Spleen (tissue), 11 donors: ENCODE measurements around the gene PADI4. TPM values are rescaled to one million over a fixed set of nuclear protein-coding genes. Genes with fewer than 3 reads are reported as not detected.

Source experiments
- DNase-seq: peaks from one replicate; pipeline ENCODE4 v3.0.0-alpha.2; 2020
- H3K27ac ChIP-seq, 8 donors: fragments of 200-600 bp; sonication (generic) in 7 of 8; 1 replicate in 4 of 8; 2 replicates in 4 of 8; pipeline versions ENCODE4 v1.5.0 to v1.8.0; 2016 to 2021; ENCODE audit warnings: inconsistent platforms in 4 of 8, mild to moderate bottlenecking in 4 of 8, moderate library complexity in 1 of 8
- H3K27me3 ChIP-seq, 7 donors: fragments of 200-600 bp; sonication (generic) in 6 of 7; replicated peaks in 1 of 7; 1 replicate in 4 of 7; 2 replicates in 3 of 7; pipeline versions ENCODE4 v1.5.0 to v1.8.0; 2016 to 2021; ENCODE audit warnings: inconsistent platforms in 3 of 7, mild to moderate bottlenecking in 1 of 7
- H3K36me3 ChIP-seq, 6 donors: fragments of 200-600 bp; sonication (generic) in 5 of 6; 1 replicate in 4 of 6; 2 replicates in 2 of 6; pipeline versions ENCODE4 v1.5.0 to v1.8.0; 2016 to 2021; ENCODE audit warnings: inconsistent platforms in 2 of 6
- H3K4me1 ChIP-seq, 6 donors: fragments of 200-600 bp; sonication (generic) in 5 of 6; 1 replicate in 3 of 6; 2 replicates in 3 of 6; pipeline versions ENCODE4 v1.5.0 to v1.8.0; 2016 to 2021; ENCODE audit warnings: inconsistent platforms in 3 of 6
- H3K4me3 ChIP-seq, 8 donors: fragments of 200-600 bp; sonication (generic) in 7 of 8; 1 replicate in 4 of 8; 2 replicates in 4 of 8; pipeline versions ENCODE4 v1.5.0 to v1.8.0; 2016 to 2021; ENCODE audit warnings: inconsistent platforms in 4 of 8, mild to moderate bottlenecking in 4 of 8, moderate library complexity in 2 of 8
- H3K9me3 ChIP-seq, 8 donors: fragments of 200-600 bp; sonication (generic) in 7 of 8; 1 replicate in 4 of 8; 2 replicates in 4 of 8; pipeline versions ENCODE4 v1.5.0 to v1.8.0; 2016 to 2021; ENCODE audit warnings: inconsistent platforms in 4 of 8
- POLR2A ChIP-seq, 3 donors: fragments of 450-650 bp; IDR thresholded peaks; one replicate each; pipeline ENCODE4 v1.5.1; 2017; ENCODE audit warnings: antibody characterized with exemption in 3 of 3, mild to moderate bottlenecking in 1 of 3
- POLR2AphosphoS5 ChIP-seq, 3 donors: sonication (generic); formaldehyde crosslinking; IDR thresholded peaks; one replicate each; pipeline ENCODE4 v1.5.1; 2017; ENCODE audit warnings: antibody characterized with exemption in 3 of 3
- WGBS, 5 donors: extraction: QIAGEN DNeasy Blood & Tissue Kit in 3 of 5; methylation state at CpG; one replicate each; pipeline versions ENCODE4 v1.1.5 to v1.1.7; 2013 to 2018; 5-methylcytosine and 5-hydroxymethylcytosine counted together
- intact Hi-C: fragments of 100-400 bp; cut with DNase I; formaldehyde crosslinking; loops from one replicate; pipeline ENCODE4 v1.15.0; 2023; ENCODE audit warnings: low total_unique reads
- polyA plus RNA-seq, 3 donors: library from polyadenylated mRNA; stranded (reverse); fragments of 200-250 nt; gene quantifications; one replicate each; pipeline ENCODE4 v1.2.1, GENCODE V29; 2013
- total RNA-seq, 7 donors: library from RNA; depleted of rRNA in 3 of 7; stranded (reverse); fragments of >200 nt in 3 of 7; fragmentation: NEBNext Ultra II Directional in 4 of 7; extraction: Animal tissue kit (Norgen Biotek cat#: 25700) in 4 of 7; gene quantifications; one replicate each; pipeline versions ENCODE4 v1.1.0 to v1.2.1, GENCODE V29; 2016 to 2021
- TF ChIP-seq, protein P1 (sequence below), 11 experiments: fragments of 200-600 bp in 7 of 11; fragments of 450-650 bp in 4 of 11; sonication (generic) in 4 of 11; IDR thresholded peaks in 8 of 11; conservative IDR thresholded peaks in 3 of 11; 1 replicate in 7 of 11; 2 replicates in 4 of 11; pipeline versions ENCODE4 v1.4.0 to v1.8.0; 2016 to 2021; ENCODE audit warnings: antibody characterized with exemption in 11 of 11, inconsistent platforms in 4 of 11, mild to moderate bottlenecking in 1 of 11
- donor health status: healthy with polysubstance abuse.
- donor health status: DM: no; HTN: no; CAD: no; lungs with moderate emphysema.
- donor health status: DM: no; HTN: no; CAD: no.
- donor health status: Bipolar disorder and iron deficiency.
- donor health status: healthy.
- donor health status: DM: no; HTN: no; CAD: no.
- donor health status: DM: yes; HTN: yes; CAD: no.

The PADI4 gene
- total and polyA plus RNA-seq, 10 donors: 5.1 to 122 (median 19.8) TPM

GRCh38 chr1:17371896-17372295 lies 63.9 kb downstream of the PADI4 start, which contains the start of gene PADI6:
TSS of gene PADI6 (plus strand) at chr1:17372196. CDS start at chr1:17372246, 50 bp downstream.
- TF ChIP-seq, protein P1, sequence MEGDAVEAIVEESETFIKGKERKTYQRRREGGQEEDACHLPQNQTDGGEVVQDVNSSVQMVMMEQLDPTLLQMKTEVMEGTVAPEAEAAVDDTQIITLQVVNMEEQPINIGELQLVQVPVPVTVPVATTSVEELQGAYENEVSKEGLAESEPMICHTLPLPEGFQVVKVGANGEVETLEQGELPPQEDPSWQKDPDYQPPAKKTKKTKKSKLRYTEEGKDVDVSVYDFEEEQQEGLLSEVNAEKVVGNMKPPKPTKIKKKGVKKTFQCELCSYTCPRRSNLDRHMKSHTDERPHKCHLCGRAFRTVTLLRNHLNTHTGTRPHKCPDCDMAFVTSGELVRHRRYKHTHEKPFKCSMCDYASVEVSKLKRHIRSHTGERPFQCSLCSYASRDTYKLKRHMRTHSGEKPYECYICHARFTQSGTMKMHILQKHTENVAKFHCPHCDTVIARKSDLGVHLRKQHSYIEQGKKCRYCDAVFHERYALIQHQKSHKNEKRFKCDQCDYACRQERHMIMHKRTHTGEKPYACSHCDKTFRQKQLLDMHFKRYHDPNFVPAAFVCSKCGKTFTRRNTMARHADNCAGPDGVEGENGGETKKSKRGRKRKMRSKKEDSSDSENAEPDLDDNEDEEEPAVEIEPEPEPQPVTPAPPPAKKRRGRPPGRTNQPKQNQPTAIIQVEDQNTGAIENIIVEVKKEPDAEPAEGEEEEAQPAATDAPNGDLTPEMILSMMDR (IDR thresholded peaks at IDR 0.05 in 8 of 11, conservative IDR thresholded peaks at IDR 0.05 in 3 of 11): no peak
- no peak for TF ChIP-seq POLR2AphosphoS5 (IDR thresholded peaks at IDR 0.05)
- no peak for TF ChIP-seq POLR2A (IDR thresholded peaks at IDR 0.05)
- no peaks in the 10 kb centered on the region for H3K9me3 ChIP-seq
- H3K4me3 ChIP-seq: no peak within 1 kb of the TSS
- H3K4me1 ChIP-seq: no peaks in the 10 kb centered on the region
- no peak within 1 kb of the TSS for H3K27ac ChIP-seq
- intact Hi-C loops: no loop called here
- no peaks in the 10 kb centered on the region for H3K36me3 ChIP-seq
- DNase-seq: no peak
- 55 to 85% (median 72%) methylated on average over 4 to 7 of the region's 7 CpGs for WGBS, 5 donors
- H3K27me3 ChIP-seq: peaks cover 0 to 24% (median 0%) of the 10 kb centered on the region in 7 donors

DNA sequence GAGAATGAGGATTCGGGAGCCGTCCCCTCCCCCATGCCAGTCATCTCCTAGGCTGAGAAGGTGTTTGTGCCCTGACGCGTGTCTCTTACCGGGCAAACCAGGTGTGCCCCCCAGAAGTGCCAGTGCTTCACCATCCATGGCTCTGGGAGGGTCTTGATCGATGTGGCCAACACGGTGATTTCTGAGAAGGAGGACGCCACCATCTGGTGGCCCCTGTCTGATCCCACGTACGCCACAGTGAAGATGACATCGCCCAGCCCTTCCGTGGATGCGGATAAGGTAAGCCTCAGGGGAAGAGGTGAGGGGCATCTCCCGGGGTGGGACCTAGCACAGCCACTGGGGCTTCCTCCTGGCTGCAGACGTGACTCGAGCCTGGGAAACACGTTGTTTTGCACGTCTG lies 65.0 kb downstream of the PADI4 start:
- Histone ChIP-seq H3K27me3 (peaks cover 0 to 31% (median 0%) of the 10 kb centered on the region in 7 donors), H3K9me3 (no peaks in the 10 kb centered on the region), H3K4me3 (no peak overlapping the region), H3K27ac (no peak overlapping the region), H3K4me1 (no peaks in the 10 kb centered on the region), H3K36me3 (no peaks in the 10 kb centered on the region)
- intact Hi-C loops: no loop called here
- DNase-seq: no peak
- 79 to 82% (median 81%) methylated on average over 18 of the region's 18 CpGs for WGBS, 5 donors
- TF ChIP-seq POLR2A (IDR thresholded peaks at IDR 0.05) (no peak), POLR2AphosphoS5 (IDR thresholded peaks at IDR 0.05) (no peak)
- TF ChIP-seq, protein P1 (IDR thresholded peaks at IDR 0.05 in 8 of 11, conservative IDR thresholded peaks at IDR 0.05 in 3 of 11): no peak

DNA sequence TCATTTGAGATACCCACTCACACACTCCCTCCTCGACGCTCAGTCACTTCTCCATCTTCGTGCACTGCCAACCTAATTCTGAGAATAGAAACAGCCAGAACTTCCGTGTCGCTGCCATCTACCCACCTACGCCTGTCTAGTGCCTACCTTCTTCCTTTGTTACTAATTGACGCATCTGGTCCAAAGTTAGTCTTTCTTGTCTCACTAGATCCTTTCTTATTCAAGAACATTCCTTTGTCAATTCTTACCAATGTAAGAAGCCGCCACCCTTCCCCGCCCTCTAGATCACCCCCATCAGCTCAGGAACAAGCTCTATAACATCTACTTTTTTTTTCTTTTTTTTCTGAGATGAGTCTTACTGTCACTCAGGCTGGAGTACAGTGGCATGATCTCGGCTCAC lies 67.7 kb downstream of the PADI4 start:
- Histone ChIP-seq H3K27ac (no peak overlapping the region), H3K27me3 (peaks cover 0 to 44% (median 0%) of the 10 kb centered on the region in 7 donors), H3K4me1 (no peaks in the 10 kb centered on the region), H3K4me3 (no peak overlapping the region), H3K9me3 (no peaks in the 10 kb centered on the region), H3K36me3 (no peaks in the 10 kb centered on the region)
- 87 to 96% (median 90%) methylated on average over 10 of the region's 10 CpGs for WGBS, 5 donors
- no peak for TF ChIP-seq POLR2AphosphoS5 (IDR thresholded peaks at IDR 0.05)
- TF ChIP-seq POLR2A (IDR thresholded peaks at IDR 0.05): no peak
- TF ChIP-seq, protein P1 (IDR thresholded peaks at IDR 0.05 in 8 of 11, conservative IDR thresholded peaks at IDR 0.05 in 3 of 11): no peak
- intact Hi-C loops: no loop called here
- DNase-seq: no peak

DNA sequence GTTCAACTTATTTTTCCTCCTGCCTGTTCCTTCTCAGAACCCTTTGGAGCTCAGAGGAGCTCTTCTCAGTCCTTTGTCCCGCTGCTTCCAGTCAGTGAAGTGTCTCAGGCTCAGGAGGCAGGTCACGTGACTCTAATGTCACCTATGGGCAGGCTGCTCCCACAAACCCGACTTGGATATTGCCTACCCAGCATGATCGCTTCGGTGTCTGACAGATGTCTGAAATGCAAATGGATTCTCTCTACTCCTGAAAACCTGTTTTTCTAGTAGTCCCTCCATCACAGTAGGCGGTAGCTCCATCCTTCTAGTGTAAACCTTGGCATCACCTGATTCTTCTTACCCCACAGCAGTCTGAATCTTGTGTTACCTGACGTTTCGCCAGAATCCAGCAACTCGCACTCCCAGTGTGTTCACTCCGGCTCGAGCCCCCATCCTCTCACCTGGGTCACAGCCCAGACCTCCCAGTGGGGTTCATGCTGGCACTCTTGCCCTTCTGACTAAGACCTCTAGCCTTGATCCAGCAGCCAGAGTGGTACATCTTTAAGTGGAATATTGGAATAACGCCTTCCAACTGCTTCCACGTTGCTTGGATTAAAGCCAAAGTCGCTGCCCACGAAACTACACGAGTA lies 69.4 kb downstream of the PADI4 start:
- Histone ChIP-seq H3K27ac (no peak overlapping the region), H3K27me3 (peaks cover 0 to 49% (median 0%) of the 10 kb centered on the region in 7 donors), H3K36me3 (no peaks in the 10 kb centered on the region), H3K4me3 (no peak overlapping the region), H3K9me3 (no peaks in the 10 kb centered on the region), H3K4me1 (no peaks in the 10 kb centered on the region)
- TF ChIP-seq, protein P1 (IDR thresholded peaks at IDR 0.05 in 8 of 11, conservative IDR thresholded peaks at IDR 0.05 in 3 of 11): no peak
- TF ChIP-seq POLR2AphosphoS5 (IDR thresholded peaks at IDR 0.05): no peak
- no peak for TF ChIP-seq POLR2A (IDR thresholded peaks at IDR 0.05)
- 46 to 56% (median 53%) methylated on average over 16 of the region's 16 CpGs for WGBS, 5 donors
- intact Hi-C loops: no loop called here
- DNase-seq: no peak
